Progenitor cell of endocrine pancreas (in vitro differentiated cells): ENCODE data around the gene PSMD1. TPM values are rescaled to one million over a fixed set of nuclear protein-coding genes. Genes with fewer than 3 reads are reported as not detected.
"Not testable (repeated sequence)": the region's sequence is repeated elsewhere in the genome, so short reads cannot be mapped to it uniquely, and the experiment has no call there.

Experiments used
- DNase-seq: peaks from one replicate; pipeline ENCODE4 v3.0.0; 2021; ENCODE audit warnings: low spot score; ENCODE audit not compliant: unreplicated experiment
- H3K27ac Mint-ChIP-seq: 2 replicates; pipeline ENCODE4 v1.8.0; 2021; ENCODE audit warnings: mild to moderate bottlenecking, moderate library complexity, mixed read lengths
- H3K27me3 Mint-ChIP-seq: 2 replicates; pipeline ENCODE4 v1.8.0; 2021; ENCODE audit warnings: mixed read lengths
- H3K36me3 Mint-ChIP-seq: 2 replicates; pipeline ENCODE4 v1.8.0; 2022; ENCODE audit warnings: mixed read lengths; ENCODE audit not compliant: insufficient read depth
- H3K4me1 Mint-ChIP-seq: 2 replicates; pipeline ENCODE4 v1.8.0; 2021; ENCODE audit warnings: low read depth, mixed read lengths
- H3K4me3 Mint-ChIP-seq: 2 replicates; pipeline ENCODE4 v1.8.0; 2021; ENCODE audit warnings: low read depth, mild to moderate bottlenecking, moderate library complexity, mixed read lengths
- H3K9me3 Mint-ChIP-seq: 2 replicates; pipeline ENCODE4 v1.8.0; 2021; ENCODE audit warnings: low read depth, mixed read lengths
- CTCF ChIP-seq: fragments of 200-600 bp; sonication (generic); IDR thresholded peaks from one replicate; pipeline ENCODE4 v1.5.0; 2021; ENCODE audit warnings: antibody characterized with exemption, mild to moderate bottlenecking; ENCODE audit not compliant: unreplicated experiment
- total RNA-seq: library from RNA; stranded (reverse); gene quantifications from 2 replicates; pipeline ENCODE4 v1.2.1, GENCODE V29; 2021

PSMD1 gene
- total RNA-seq, 1 donor from 2014 or later: 99.0 TPM

- Mint-ChIP-seq H3K27ac (no peak overlapping the region), H3K9me3 (no peaks in the 10 kb centered on the region), H3K4me1 (peaks cover 3% of the 10 kb centered on the region), H3K27me3 (peaks cover 10% of the 10 kb centered on the region), H3K36me3 (no peaks in the 10 kb centered on the region), H3K4me3 (no peak overlapping the region)
- no peak for DNase-seq
- TF ChIP-seq CTCF: no peak
These were observed 40.7 kb upstream of the PSMD1 start for GRCh38 chr2:231015926-231016325.

- no peak for TF ChIP-seq CTCF
- H3K4me3 Mint-ChIP-seq: no peak overlapping the region
- no peak overlapping the region for H3K27ac Mint-ChIP-seq
- no peaks in the 10 kb centered on the region for H3K9me3 Mint-ChIP-seq
- H3K27me3 Mint-ChIP-seq: peaks cover 10% of the 10 kb centered on the region
- peaks cover 3% of the 10 kb centered on the region for H3K4me1 Mint-ChIP-seq
- DNase-seq: no peak
- no peaks in the 10 kb centered on the region for H3K36me3 Mint-ChIP-seq
These were observed 40.0 kb upstream of the PSMD1 start for GRCh38 chr2:231016566-231017230.

GRCh38 chr2:231017231-231017598 lies 39.5 kb upstream of the PSMD1 start:
- Mint-ChIP-seq H3K36me3 (no peaks in the 10 kb centered on the region), H3K4me1 (peaks cover 3% of the 10 kb centered on the region), H3K9me3 (no peaks in the 10 kb centered on the region), H3K4me3 (no peak overlapping the region), H3K27ac (no peak overlapping the region), H3K27me3 (peaks cover 8% of the 10 kb centered on the region)
- no peak for DNase-seq
- TF ChIP-seq CTCF: no peak

GRCh38 chr2:231018184-231018583 lies 38.5 kb upstream of the PSMD1 start:
- peaks cover 3% of the 10 kb centered on the region for H3K4me1 Mint-ChIP-seq
- H3K36me3 Mint-ChIP-seq: no peaks in the 10 kb centered on the region
- H3K27me3 Mint-ChIP-seq: peaks cover 3% of the 10 kb centered on the region
- no peak overlapping the region for H3K27ac Mint-ChIP-seq
- DNase-seq: no peak
- no peak for TF ChIP-seq CTCF
- H3K9me3 Mint-ChIP-seq: no peaks in the 10 kb centered on the region
- no peak overlapping the region for H3K4me3 Mint-ChIP-seq

- not testable (repeated sequence) for H3K36me3 Mint-ChIP-seq, H3K4me1 Mint-ChIP-seq, H3K27ac Mint-ChIP-seq, H3K9me3 Mint-ChIP-seq, H3K27me3 Mint-ChIP-seq, H3K4me3 Mint-ChIP-seq, DNase-seq
These were observed 31.6 kb upstream of the PSMD1 start for GRCh38 chr2:231025059-231025458.

- Mint-ChIP-seq H3K27me3 (peaks cover 5% of the 10 kb centered on the region), H3K36me3 (no peaks in the 10 kb centered on the region), H3K9me3 (no peaks in the 10 kb centered on the region), H3K4me1 (peaks cover 10% of the 10 kb centered on the region), H3K27ac (no peak overlapping the region), H3K4me3 (no peak overlapping the region)
- no peak for DNase-seq
- TF ChIP-seq CTCF: no peak
These were observed 27.8 kb upstream of the PSMD1 start for GRCh38 chr2:231028889-231029288.
